A673 (cell line): ENCODE results near the gene SMOC1. TPM values are rescaled to one million over a fixed set of nuclear protein-coding genes. Genes with fewer than 3 reads are reported as not detected.

Experiments used
- BruUV-seq: library from RNA; stranded (reverse); fragments of 400-500 nt; replicated peaks from 2 replicates; lab custom pipeline; 2021; lab: Mats Ljungman, UMichigan
- CTCF ChIA-PET: fragments of 300-600 bp; sonication (Branson Sonifier 250); formaldehyde crosslinking; loops from one replicate; lab custom pipeline; 2022; ENCODE audit warnings: antibody characterized with exemption; lab: Charles Lee
- POLR2A ChIA-PET: fragments of 300-600 bp; sonication (Branson Sonifier 250); formaldehyde crosslinking; loops from one replicate; lab custom pipeline; 2022; ENCODE audit warnings: antibody characterized with exemption; ENCODE audit not compliant: low non-redundant PET; lab: Charles Lee
- DNase-seq: peaks from one replicate; pipeline ENCODE4 v3.0.0-alpha.2; 2015; ENCODE audit warnings: low spot score
- H3K27ac ChIP-seq: fragments of 200-600 bp; sonication (generic); 2 replicates; pipeline ENCODE4 v1.5.1; 2016; ENCODE audit warnings: mixed run types, low read depth, mild to moderate bottlenecking, mixed read lengths, antibody characterized with exemption, low read length; ENCODE audit not compliant: poor library complexity, severe bottlenecking
- H3K27me3 ChIP-seq: fragments of 200-600 bp; sonication (generic); replicated peaks from 2 replicates; pipeline ENCODE4 v1.6.1; 2017; ENCODE audit warnings: mixed run types, low read depth, mild to moderate bottlenecking, mixed read lengths, antibody characterized with exemption, low read length; ENCODE audit not compliant: insufficient read depth, poor library complexity
- H3K36me3 ChIP-seq: fragments of 200-600 bp; sonication (generic); 2 replicates; pipeline ENCODE4 v1.6.1; 2016; ENCODE audit warnings: mixed run types, mild to moderate bottlenecking, mixed read lengths, antibody characterized with exemption, low read length; ENCODE audit not compliant: insufficient read depth, poor library complexity, severe bottlenecking
- H3K4me1 ChIP-seq: fragments of 200-600 bp; sonication (generic); 2 replicates; pipeline ENCODE4 v1.6.1; 2017; ENCODE audit warnings: mixed run types, mild to moderate bottlenecking, mixed read lengths, antibody characterized with exemption, low read length; ENCODE audit not compliant: insufficient read depth, poor library complexity, severe bottlenecking
- H3K4me3 ChIP-seq: fragments of 200-600 bp; sonication (generic); 2 replicates; pipeline ENCODE4 v1.5.1; 2016; ENCODE audit warnings: low read depth, mixed run types, mild to moderate bottlenecking, mixed read lengths, low read length; ENCODE audit not compliant: poor library complexity, severe bottlenecking
- H3K9me3 ChIP-seq: fragments of 200-600 bp; sonication (generic); 2 replicates; pipeline ENCODE4 v1.6.1; 2016; ENCODE audit warnings: mixed run types, low read depth, mild to moderate bottlenecking, mixed read lengths, antibody characterized with exemption, low read length; ENCODE audit not compliant: poor library complexity, severe bottlenecking
- CTCF ChIP-seq: fragments of 300-800, 200-600 bp; sonication (generic); conservative IDR thresholded peaks from 2 replicates; pipeline ENCODE4 v1.5.1; 2017; ENCODE audit warnings: low read depth, mild to moderate bottlenecking, antibody characterized with exemption, low read length, moderate library complexity, mixed read lengths
- EZH2 ChIP-seq: fragments of 200-600 bp; sonication (generic); IDR thresholded peaks from 2 replicates; pipeline ENCODE4 v1.6.1; 2017; ENCODE audit warnings: borderline replicate concordance, low read depth, mild to moderate bottlenecking, mixed read lengths, antibody characterized with exemption, low read length; ENCODE audit not compliant: poor library complexity, severe bottlenecking
- intact Hi-C: fragments of 100-400 bp; cut with micrococcal nuclease; formaldehyde crosslinking; loops from one replicate; pipeline ENCODE4 v1.10.0; 2022; ENCODE audit not compliant: unreplicated experiment
- total RNA-seq: library from RNA; stranded (reverse); gene quantifications from 2 replicates; pipeline ENCODE4 v1.2.3, GENCODE V29; 2021

SMOC1 gene
- total RNA-seq, 1 experiment from 2014 or later = not detected

DNA sequence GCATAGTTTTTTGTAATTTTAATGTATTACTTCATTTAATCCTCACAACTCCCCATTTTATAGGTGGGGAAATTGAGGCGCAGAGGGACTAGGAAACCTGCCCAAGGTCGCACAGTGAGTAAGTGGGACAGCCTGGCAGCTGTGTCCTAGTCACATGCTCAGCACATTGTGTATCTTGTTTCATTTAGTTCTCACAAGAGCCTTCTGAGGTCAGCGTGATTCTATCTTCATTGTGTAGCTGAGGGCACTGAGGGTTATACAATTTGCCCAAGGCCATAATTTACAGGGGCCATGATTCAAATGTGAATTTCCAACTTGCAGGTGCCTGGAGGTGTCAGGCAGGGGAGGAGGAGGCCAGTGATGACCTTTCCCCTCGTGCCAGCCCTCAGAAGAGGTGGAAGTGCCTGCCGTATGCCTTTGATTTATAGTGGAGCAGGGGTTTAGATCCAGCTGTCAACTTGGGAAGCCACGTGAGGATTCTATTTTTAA, 30.3 kb upstream of the SMOC1 start:
- DNase-seq = no peak
- no TSS peak for BruUV-seq
- no peak for TF ChIP-seq EZH2
- TF ChIP-seq CTCF = no peak
- Histone ChIP-seq H3K4me3 (no peak overlapping the region), H3K27ac (no peak overlapping the region), H3K4me1 (no peaks in the 10 kb centered on the region), H3K27me3 (peaks cover 21% of the 10 kb centered on the region), H3K36me3 (no peaks in the 10 kb centered on the region), H3K9me3 (no peaks in the 10 kb centered on the region)
- ChIA-PET CTCF (no interaction called here), POLR2A (no interaction called here)
- intact Hi-C loops = no loop called here

GRCh38 chr14:69850086-69850735, 29.0 kb upstream of the SMOC1 start:
- CTCF ChIA-PET = interaction anchor here (0.6 kb wide), 1 partner anchor 74 kb away, joined by 5 read pairs; no protein-coding TSS in a partner anchor
- DNase-seq = no peak

DNA sequence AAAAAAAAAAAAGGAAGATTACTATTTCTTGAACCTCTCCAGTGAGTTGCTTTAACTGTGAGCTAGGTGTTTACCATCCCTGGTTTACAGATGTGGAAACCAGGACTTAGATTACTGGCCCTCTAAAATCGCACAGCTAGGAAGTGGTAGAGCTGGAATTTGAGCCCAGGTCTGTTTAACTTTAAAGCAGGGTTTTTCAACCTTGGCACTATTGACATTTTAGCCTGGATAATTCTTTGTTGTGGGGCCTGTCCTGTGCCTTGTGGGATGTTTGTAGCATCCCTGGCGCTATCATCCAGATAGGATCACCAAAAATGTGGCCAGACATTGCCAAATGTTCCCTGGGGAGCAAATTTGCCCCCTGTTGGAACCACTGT, 28.5 kb upstream of the SMOC1 start:
- no peak for DNase-seq
- POLR2A ChIA-PET = no interaction called here
- no peaks in the 10 kb centered on the region for H3K9me3 ChIP-seq
- CTCF ChIA-PET = interaction anchor here (0.6 kb wide), 1 partner anchor 73 kb away, joined by 5 read pairs; no protein-coding TSS in a partner anchor
- H3K27me3 ChIP-seq = peaks cover 22% of the 10 kb centered on the region
- no TSS peak for BruUV-seq
- no peak for TF ChIP-seq CTCF
- no peak for TF ChIP-seq EZH2
- no peak overlapping the region for H3K4me3 ChIP-seq
- intact Hi-C loops = no loop called here
- H3K36me3 ChIP-seq = no peaks in the 10 kb centered on the region
- no peak overlapping the region for H3K27ac ChIP-seq
- H3K4me1 ChIP-seq = no peaks in the 10 kb centered on the region

More at GRCh38 chr14:69850086-69850735, 29.0 kb upstream of the SMOC1 start:
- peaks cover 22% of the 10 kb centered on the region for H3K27me3 ChIP-seq
- no peak overlapping the region for H3K27ac ChIP-seq
- no peaks in the 10 kb centered on the region for H3K36me3 ChIP-seq
- TF ChIP-seq EZH2 (no peak), CTCF (no peak)
- no peaks in the 10 kb centered on the region for H3K4me1 ChIP-seq
- intact Hi-C loops = no loop called here
- BruUV-seq = no TSS peak
- H3K4me3 ChIP-seq = no peak overlapping the region
- POLR2A ChIA-PET = no interaction called here
- H3K9me3 ChIP-seq = no peaks in the 10 kb centered on the region
